ENCODE measurements around the gene DNAH12. TPM values are rescaled to one million over a fixed set of nuclear protein-coding genes. Genes with fewer than 3 reads are reported as not detected.
"Not testable (repeated sequence)": the region's sequence is repeated elsewhere in the genome, so short reads cannot be mapped to it uniquely, and the experiment has no call there.

DNAH12 gene
- total RNA-seq, 2 experiments from 2014 or later: 0.19 TPM; not detected in 1

DNA sequence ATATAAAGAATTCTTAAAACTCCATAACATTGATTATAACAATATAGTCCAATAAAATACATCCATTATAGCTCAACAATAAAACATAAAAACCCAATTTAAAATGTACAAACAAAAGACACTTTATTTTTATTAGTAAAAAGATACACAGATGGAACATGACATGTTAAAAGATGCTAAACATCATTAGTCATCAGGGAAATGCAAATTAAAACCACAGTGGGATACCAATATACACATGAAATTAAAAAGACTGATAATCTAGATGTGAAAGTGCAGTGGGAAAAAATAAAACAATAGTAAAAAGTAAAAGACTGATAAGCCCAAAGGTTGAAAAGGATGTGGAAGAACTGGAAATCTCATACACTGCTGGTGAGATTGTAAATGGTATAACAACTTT, 46.2 kb downstream of the DNAH12 start:
- no peaks in the 10 kb centered on the region for H3K4me1 Mint-ChIP-seq (ENCODE audit: low read depth)
- no peaks in the 10 kb centered on the region for H3K36me3 Mint-ChIP-seq (ENCODE audit: low read depth)
- intact Hi-C loops (cut with DNase I, micrococcal nuclease): no loop called here
- no peak overlapping the region for H3K4me3 Mint-ChIP-seq
- no peak overlapping the region for H3K27ac Mint-ChIP-seq
- DNase-seq (no peak), ATAC-seq (ENCODE audit: poor library complexity) (no peak)
- no peaks in the 10 kb centered on the region for H3K27me3 Mint-ChIP-seq
- H3K27ac ChIP-seq (ENCODE audit: low read depth in 1 of 2, low read length in 2 of 2): no peak overlapping the region
- H3K4me1 ChIP-seq (ENCODE audit: insufficient read depth, low read length): no peaks in the 10 kb centered on the region
- ChIA-PET POLR2A (no interaction called here), CTCF (no interaction called here)
- TF ChIP-seq, protein P1, sequence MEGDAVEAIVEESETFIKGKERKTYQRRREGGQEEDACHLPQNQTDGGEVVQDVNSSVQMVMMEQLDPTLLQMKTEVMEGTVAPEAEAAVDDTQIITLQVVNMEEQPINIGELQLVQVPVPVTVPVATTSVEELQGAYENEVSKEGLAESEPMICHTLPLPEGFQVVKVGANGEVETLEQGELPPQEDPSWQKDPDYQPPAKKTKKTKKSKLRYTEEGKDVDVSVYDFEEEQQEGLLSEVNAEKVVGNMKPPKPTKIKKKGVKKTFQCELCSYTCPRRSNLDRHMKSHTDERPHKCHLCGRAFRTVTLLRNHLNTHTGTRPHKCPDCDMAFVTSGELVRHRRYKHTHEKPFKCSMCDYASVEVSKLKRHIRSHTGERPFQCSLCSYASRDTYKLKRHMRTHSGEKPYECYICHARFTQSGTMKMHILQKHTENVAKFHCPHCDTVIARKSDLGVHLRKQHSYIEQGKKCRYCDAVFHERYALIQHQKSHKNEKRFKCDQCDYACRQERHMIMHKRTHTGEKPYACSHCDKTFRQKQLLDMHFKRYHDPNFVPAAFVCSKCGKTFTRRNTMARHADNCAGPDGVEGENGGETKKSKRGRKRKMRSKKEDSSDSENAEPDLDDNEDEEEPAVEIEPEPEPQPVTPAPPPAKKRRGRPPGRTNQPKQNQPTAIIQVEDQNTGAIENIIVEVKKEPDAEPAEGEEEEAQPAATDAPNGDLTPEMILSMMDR (IDR thresholded peaks at IDR 0.05): no peak
- no peaks in the 10 kb centered on the region for H3K27me3 ChIP-seq (ENCODE audit: control insufficient read depth in 1 of 2, insufficient read depth in 2 of 2, low read length in 2 of 2)
- H3K36me3 ChIP-seq (ENCODE audit: insufficient read depth, low read length): no peaks in the 10 kb centered on the region
- no peaks in the 10 kb centered on the region for H3K9me3 ChIP-seq (ENCODE audit: control insufficient read depth in 1 of 2, insufficient read depth in 1 of 2, low read length in 2 of 2)
- H3K9me3 Mint-ChIP-seq: no peaks in the 10 kb centered on the region
- H3K4me3 ChIP-seq (ENCODE audit: low read length): no peak overlapping the region

DNA sequence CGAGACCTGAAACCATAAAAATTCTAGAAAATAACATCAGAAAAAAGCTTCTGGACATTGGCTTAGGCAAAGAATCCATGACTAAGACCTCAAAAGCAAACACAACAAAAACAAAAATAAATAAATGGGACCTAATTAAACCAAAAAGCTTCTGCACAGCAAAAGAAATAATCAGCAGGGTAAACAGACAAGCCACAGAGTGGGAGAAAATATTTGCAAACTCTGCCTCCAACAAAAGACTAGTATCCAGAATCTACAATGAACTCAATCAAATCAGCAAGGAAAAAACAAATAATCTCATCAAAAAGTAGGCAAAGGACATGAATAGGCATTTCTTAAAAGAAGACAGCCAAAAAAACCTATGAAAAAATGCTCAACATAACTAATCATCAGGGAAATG, 59.6 kb downstream of the DNAH12 start:
- no peak for ATAC-seq (ENCODE audit: poor library complexity)
- intact Hi-C loops (cut with DNase I, micrococcal nuclease): no loop called here
- TF ChIP-seq, protein P1 (IDR thresholded peaks at IDR 0.05): no peak
- H3K36me3 Mint-ChIP-seq (ENCODE audit: low read depth): no peaks in the 10 kb centered on the region
- Histone ChIP-seq H3K27ac (ENCODE audit: low read depth in 1 of 2, low read length in 2 of 2) (no peak overlapping the region), H3K4me3 (ENCODE audit: low read length) (no peak overlapping the region), H3K36me3 (ENCODE audit: insufficient read depth, low read length) (no peaks in the 10 kb centered on the region), H3K27me3 (ENCODE audit: control insufficient read depth in 1 of 2, insufficient read depth in 2 of 2, low read length in 2 of 2) (no peaks in the 10 kb centered on the region), H3K9me3 (ENCODE audit: control insufficient read depth in 1 of 2, insufficient read depth in 1 of 2, low read length in 2 of 2) (no peaks in the 10 kb centered on the region), H3K4me1 (ENCODE audit: insufficient read depth, low read length) (no peaks in the 10 kb centered on the region)
- no peak overlapping the region for H3K4me3 Mint-ChIP-seq
- no peaks in the 10 kb centered on the region for H3K9me3 Mint-ChIP-seq
- no peak for DNase-seq
- POLR2A ChIA-PET: no interaction called here
- H3K27me3 Mint-ChIP-seq: no peaks in the 10 kb centered on the region
- H3K27ac Mint-ChIP-seq: no peak overlapping the region
- CTCF ChIA-PET: no interaction called here
- H3K4me1 Mint-ChIP-seq (ENCODE audit: low read depth): no peaks in the 10 kb centered on the region

DNA sequence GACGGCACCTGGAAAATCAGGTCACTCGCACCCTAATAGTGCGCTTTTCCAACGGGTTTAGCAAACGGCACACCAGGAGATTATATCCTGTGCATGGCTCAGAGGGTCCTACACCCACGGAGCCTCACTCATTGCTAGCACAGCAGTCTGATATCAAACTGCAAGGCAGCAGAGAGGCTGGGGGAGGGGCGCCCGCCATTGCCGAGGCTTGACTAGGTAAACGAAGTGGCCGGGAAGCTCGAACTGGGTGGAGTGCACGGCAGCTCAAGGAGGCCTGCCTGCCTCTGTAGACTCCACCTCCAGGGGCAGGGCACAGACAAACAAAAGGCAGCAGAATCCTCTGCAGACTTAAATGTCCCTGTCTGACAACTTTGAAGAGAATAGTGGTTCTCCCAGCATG, 67.0 kb downstream of the DNAH12 start:
- CTCF ChIA-PET, POLR2A ChIA-PET: not testable (repeated sequence)

DNA sequence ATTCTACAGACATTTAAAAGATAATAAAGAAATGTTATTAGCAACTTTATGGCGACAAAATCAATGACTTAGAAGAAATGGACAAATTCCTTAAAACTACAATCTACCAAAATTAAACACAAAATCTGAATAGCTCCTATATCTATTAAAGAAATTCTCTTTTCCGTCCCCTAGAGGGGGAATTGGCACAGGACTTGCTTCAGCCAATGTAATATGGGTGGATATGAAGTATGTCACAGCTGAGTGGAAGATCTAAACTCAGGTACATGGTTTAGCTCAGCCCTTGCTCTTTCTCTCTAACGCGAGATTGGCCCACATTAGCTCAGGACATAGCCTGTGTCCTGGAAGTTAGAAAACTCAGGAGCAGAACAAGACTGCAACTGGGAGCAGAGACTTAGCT, 79.3 kb downstream of the DNAH12 start:
- Histone ChIP-seq H3K9me3 (ENCODE audit: control insufficient read depth in 1 of 2, insufficient read depth in 1 of 2, low read length in 2 of 2) (no peaks in the 10 kb centered on the region), H3K36me3 (ENCODE audit: insufficient read depth, low read length) (no peaks in the 10 kb centered on the region), H3K27ac (ENCODE audit: low read depth in 1 of 2, low read length in 2 of 2) (no peak overlapping the region), H3K4me1 (ENCODE audit: insufficient read depth, low read length) (no peaks in the 10 kb centered on the region), H3K27me3 (ENCODE audit: control insufficient read depth in 1 of 2, insufficient read depth in 2 of 2, low read length in 2 of 2) (no peaks in the 10 kb centered on the region), H3K4me3 (ENCODE audit: low read length) (no peak overlapping the region)
- DNase-seq (no peak), ATAC-seq (ENCODE audit: poor library complexity) (no peak)
- Mint-ChIP-seq H3K4me1 (ENCODE audit: low read depth) (peaks cover 4% of the 10 kb centered on the region), H3K9me3 (no peaks in the 10 kb centered on the region), H3K27me3 (no peaks in the 10 kb centered on the region), H3K36me3 (ENCODE audit: low read depth) (no peaks in the 10 kb centered on the region), H3K27ac (no peak overlapping the region), H3K4me3 (no peak overlapping the region)
- ChIA-PET CTCF (no interaction called here), POLR2A (no interaction called here)
- intact Hi-C loops (cut with DNase I, micrococcal nuclease): no loop called here
- TF ChIP-seq, protein P1 (IDR thresholded peaks at IDR 0.05): no peak

More for the DNA sequence above, 67.0 kb downstream of the DNAH12 start:
- intact Hi-C loops (cut with DNase I, micrococcal nuclease); H3K4me1 ChIP-seq (ENCODE audit: insufficient read depth, low read length); H3K4me3 ChIP-seq (ENCODE audit: low read length); H3K27me3 ChIP-seq (ENCODE audit: control insufficient read depth in 1 of 2, insufficient read depth in 2 of 2, low read length in 2 of 2); H3K27ac ChIP-seq (ENCODE audit: low read depth in 1 of 2, low read length in 2 of 2); H3K27ac Mint-ChIP-seq; DNase-seq; H3K4me3 Mint-ChIP-seq; H3K36me3 ChIP-seq (ENCODE audit: insufficient read depth, low read length); ATAC-seq (ENCODE audit: poor library complexity); H3K9me3 Mint-ChIP-seq; H3K9me3 ChIP-seq (ENCODE audit: control insufficient read depth in 1 of 2, insufficient read depth in 1 of 2, low read length in 2 of 2); H3K36me3 Mint-ChIP-seq (ENCODE audit: low read depth); H3K4me1 Mint-ChIP-seq (ENCODE audit: low read depth); H3K27me3 Mint-ChIP-seq: not testable (repeated sequence)
